Heart left ventricle (tissue), 13 donors: ENCODE data around the gene SRGAP2B.
"Not testable (repeated sequence)": the region's sequence is repeated elsewhere in the genome, so short reads cannot be mapped to it uniquely, and the experiment has no call there.

Experiments used
- CTCF ChIP-seq, 12 donors: fragments of 200-600 bp; sonication (generic) in 4 of 12; IDR thresholded peaks; one replicate each; pipeline versions ENCODE4 v1.5.0 to v1.8.0; 2018 to 2022; ENCODE audit warnings: antibody characterized with exemption in 12 of 12, mild to moderate bottlenecking in 5 of 12
- POLR2A ChIP-seq, 2 donors: fragments of 450-650 bp; IDR thresholded peaks; one replicate each; pipeline ENCODE4 v1.6.1; 2017; ENCODE audit warnings: antibody characterized with exemption in 2 of 2, mild to moderate bottlenecking in 2 of 2, moderate library complexity in 2 of 2
- donor health status: ischemic (EF 13 %, LVEDD 7.1; RV severe dilation, severe dysfunction).
- donor health status: DM: no; HTN: yes; CAD: no.
- donor health status: DM: no; HTN: no; CAD: no.
- donor health status: ischemic (EF 25% LVEDD 6.9; RV normal size, moderate dysfunction).
- donor health status: ischemic (EF 25% LVEDD 5.7; RV mildly dilated, moderate dysfunction).
- donor health status: ischemic (EF 35%, LVEDD 5.7; RV mildly dilated, moderate dysfunction).
- donor health status: nonischemic (EF 11% LVEDD 7.7; RV severe dilation, severe dysfunction).
- donor health status: DM: yes; HTN: yes; CAD: no.
- donor health status: PGD.
- donor health status: ischemic (EF 29% LVEDD 5.4; RV normal size, mild dysfunction).
- donor health status: nonischemic (EF 23%, LVEDD 6.1; RV moderate dilation, normal function).

GRCh38 chr1:144858607-144859006, 236.5 kb downstream of the SRGAP2B start:
- TF ChIP-seq CTCF, POLR2A (IDR thresholded peaks at IDR 0.05): not testable (repeated sequence)
